ENCODE data around the gene MED25.

MED25 gene

DNA sequence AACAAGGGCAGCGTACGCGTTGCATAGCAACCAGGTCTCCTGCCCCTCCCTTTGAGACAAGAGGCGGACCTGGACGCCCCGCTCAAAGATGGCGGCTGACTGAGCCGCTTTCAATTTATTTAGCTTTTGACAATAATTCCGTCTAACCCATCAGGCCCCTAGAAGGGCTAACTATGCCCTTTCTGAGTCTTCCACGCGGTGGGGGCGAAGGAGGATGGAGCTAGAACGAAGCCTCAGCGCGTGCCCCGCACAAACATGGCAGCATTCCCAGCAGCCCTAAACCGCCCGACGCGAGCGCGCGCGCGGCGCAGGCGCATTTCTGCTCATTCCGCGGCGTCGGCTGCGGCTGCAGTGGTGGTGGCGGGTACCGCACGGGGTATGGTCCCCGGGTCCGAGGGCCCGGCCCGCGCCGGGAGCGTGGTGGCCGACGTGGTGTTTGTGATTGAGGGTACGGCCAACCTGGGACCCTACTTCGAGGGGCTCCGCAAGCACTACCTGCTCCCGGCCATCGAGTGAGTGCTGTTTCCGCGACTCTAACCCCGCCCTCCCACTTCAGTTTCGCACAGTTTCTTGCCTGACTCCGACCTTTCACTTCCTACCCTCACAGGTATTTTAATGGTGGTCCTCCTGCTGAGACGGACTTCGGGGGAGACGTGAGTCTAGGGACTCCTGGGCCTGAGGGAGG is at the start of gene MED25:
Gene MED25 (plus strand): TSS at position 326 of the 685 bp plus-strand sequence. CDS start 53 bp downstream, at position 379.
- Histone ChIP-seq H4K20me1 (ENCODE audit: low read depth, low read length) (no peaks in the 10 kb centered on the region), H3K27ac (ENCODE audit: low read depth, low read length) (peak within 1 kb of the TSS; percentile 81), H3K4me3 (ENCODE audit: insufficient read depth, low read length, poor library complexity, severe bottlenecking) (peak within 1 kb of the TSS; percentile 67), H3K9me2 (replicated peaks; ENCODE audit: insufficient read depth, low read length) (no peaks in the 10 kb centered on the region), H3K4me2 (ENCODE audit: low read depth, low read length, poor library complexity, severe bottlenecking) (peak within 1 kb of the TSS; percentile 76), H3K79me2 (ENCODE audit: insufficient read depth, low read length) (peaks cover 27% of the 10 kb centered on the region), H3K27me3 (ENCODE audit: low read length) (no peaks in the 10 kb centered on the region), H3K9ac (ENCODE audit: low read length) (peak within 1 kb of the TSS; percentile 85), H2AFZ (ENCODE audit: low read depth, low read length, severe bottlenecking) (peak within 1 kb of the TSS; percentile 80), H3F3A (ENCODE audit: insufficient read depth) (peaks cover 28% of the 10 kb centered on the region), H3K9me3 (ENCODE audit: insufficient read depth, low read length) (no peaks in the 10 kb centered on the region), H3K36me3 (ENCODE audit: low read length) (no peaks in the 10 kb centered on the region)
- TF ChIP-seq, protein P1, sequence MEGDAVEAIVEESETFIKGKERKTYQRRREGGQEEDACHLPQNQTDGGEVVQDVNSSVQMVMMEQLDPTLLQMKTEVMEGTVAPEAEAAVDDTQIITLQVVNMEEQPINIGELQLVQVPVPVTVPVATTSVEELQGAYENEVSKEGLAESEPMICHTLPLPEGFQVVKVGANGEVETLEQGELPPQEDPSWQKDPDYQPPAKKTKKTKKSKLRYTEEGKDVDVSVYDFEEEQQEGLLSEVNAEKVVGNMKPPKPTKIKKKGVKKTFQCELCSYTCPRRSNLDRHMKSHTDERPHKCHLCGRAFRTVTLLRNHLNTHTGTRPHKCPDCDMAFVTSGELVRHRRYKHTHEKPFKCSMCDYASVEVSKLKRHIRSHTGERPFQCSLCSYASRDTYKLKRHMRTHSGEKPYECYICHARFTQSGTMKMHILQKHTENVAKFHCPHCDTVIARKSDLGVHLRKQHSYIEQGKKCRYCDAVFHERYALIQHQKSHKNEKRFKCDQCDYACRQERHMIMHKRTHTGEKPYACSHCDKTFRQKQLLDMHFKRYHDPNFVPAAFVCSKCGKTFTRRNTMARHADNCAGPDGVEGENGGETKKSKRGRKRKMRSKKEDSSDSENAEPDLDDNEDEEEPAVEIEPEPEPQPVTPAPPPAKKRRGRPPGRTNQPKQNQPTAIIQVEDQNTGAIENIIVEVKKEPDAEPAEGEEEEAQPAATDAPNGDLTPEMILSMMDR (IDR thresholded peaks at IDR 0.05; ENCODE audit: insufficient read depth, low read length, poor library complexity, severe bottlenecking), result no peak
- no peak for TF ChIP-seq EZH2phosphoT487 (conservative IDR thresholded peaks at IDR 0.05; ENCODE audit: low read length)

- Histone ChIP-seq H3K79me2 (ENCODE audit: insufficient read depth, low read length) (peaks cover 59% of the 10 kb centered on the region), H3K9me2 (replicated peaks; ENCODE audit: insufficient read depth, low read length) (no peaks in the 10 kb centered on the region), H3K4me2 (ENCODE audit: low read depth, low read length, poor library complexity, severe bottlenecking) (no peak overlapping the region), H3K27me3 (ENCODE audit: low read length) (no peaks in the 10 kb centered on the region), H3K36me3 (ENCODE audit: low read length) (no peaks in the 10 kb centered on the region), H3K9me3 (ENCODE audit: insufficient read depth, low read length) (no peaks in the 10 kb centered on the region), H3K9ac (ENCODE audit: low read length) (no peak overlapping the region), H3K4me3 (ENCODE audit: insufficient read depth, low read length, poor library complexity, severe bottlenecking) (no peak overlapping the region), H4K20me1 (ENCODE audit: low read depth, low read length) (no peaks in the 10 kb centered on the region), H3K27ac (ENCODE audit: low read depth, low read length) (no peak overlapping the region), H3F3A (ENCODE audit: insufficient read depth) (no peaks in the 10 kb centered on the region), H2AFZ (ENCODE audit: low read depth, low read length, severe bottlenecking) (no peak overlapping the region)
- no peak for TF ChIP-seq EZH2phosphoT487 (conservative IDR thresholded peaks at IDR 0.05; ENCODE audit: low read length)
- TF ChIP-seq, protein P1 (IDR thresholded peaks at IDR 0.05; ENCODE audit: insufficient read depth, low read length, poor library complexity, severe bottlenecking), result no peak
These were observed 47.6 kb upstream of the MED25 start for GRCh38 chr19:49770529-49770928.

GRCh38 chr19:49771674-49772139 is 46.4 kb upstream of the MED25 start:
- Histone ChIP-seq H3K4me3 (ENCODE audit: insufficient read depth, low read length, poor library complexity, severe bottlenecking) (no peak overlapping the region), H3F3A (ENCODE audit: insufficient read depth) (no peaks in the 10 kb centered on the region), H3K4me2 (ENCODE audit: low read depth, low read length, poor library complexity, severe bottlenecking) (no peak overlapping the region), H2AFZ (ENCODE audit: low read depth, low read length, severe bottlenecking) (no peak overlapping the region), H3K36me3 (ENCODE audit: low read length) (no peaks in the 10 kb centered on the region), H3K9me2 (replicated peaks; ENCODE audit: insufficient read depth, low read length) (no peaks in the 10 kb centered on the region), H3K27ac (ENCODE audit: low read depth, low read length) (no peak overlapping the region), H4K20me1 (ENCODE audit: low read depth, low read length) (no peaks in the 10 kb centered on the region), H3K79me2 (ENCODE audit: insufficient read depth, low read length) (peaks cover 59% of the 10 kb centered on the region), H3K9ac (ENCODE audit: low read length) (no peak overlapping the region), H3K27me3 (ENCODE audit: low read length) (no peaks in the 10 kb centered on the region), H3K9me3 (ENCODE audit: insufficient read depth, low read length) (no peaks in the 10 kb centered on the region)
- TF ChIP-seq, protein P1 (IDR thresholded peaks at IDR 0.05; ENCODE audit: insufficient read depth, low read length, poor library complexity, severe bottlenecking), result no peak
- TF ChIP-seq EZH2phosphoT487 (conservative IDR thresholded peaks at IDR 0.05; ENCODE audit: low read length), result no peak
